B cell (primary cell): ENCODE data around the gene HEPACAM. TPM values are rescaled to one million over a fixed set of nuclear protein-coding genes. Genes with fewer than 3 reads are reported as not detected.

ENCODE experiments used
- ATAC-seq: fragments of 200-7000 bp; cut with Tn5 transposase; one replicate; pipeline ENCODE4 v1.10.0; 2021; ENCODE audit warnings: low read depth, mild to moderate bottlenecking, moderate number of reproducible peaks, moderate library complexity
- CTCF ChIA-PET: fragments of 350-600 bp; sonication (Branson Sonifier 250); formaldehyde crosslinking; loops from one replicate; lab custom pipeline; 2021; ENCODE audit warnings: antibody characterized with exemption, inconsistent platforms; lab: Charles Lee
- POLR2A ChIA-PET: fragments of 350-600 bp; sonication (Branson Sonifier 250); formaldehyde crosslinking; loops from one replicate; lab custom pipeline; 2021; ENCODE audit warnings: antibody characterized with exemption; lab: Charles Lee
- DNase-seq: peaks from one replicate; pipeline ENCODE4 v3.0.0; 2013
- H2AFZ ChIP-seq: 2 replicates; pipeline ENCODE4 v1.6.1; 2012; ENCODE audit warnings: mild to moderate bottlenecking, low read depth, low read length; ENCODE audit not compliant: insufficient read depth, poor library complexity, severe bottlenecking
- H3K27ac ChIP-seq, 2 donors: 1 replicate in 1 of 2; 2 replicates in 1 of 2; pipeline ENCODE4 v1.5.1; 2012 to 2013; ENCODE audit warnings: low read length in 2 of 2, mild to moderate bottlenecking in 2 of 2, moderate library complexity in 1 of 2
- H3K27me3 ChIP-seq, 4 experiments: fragments of 200-600 bp in 1 of 4; sonication (generic) in 1 of 4; replicated peaks in 1 of 4; 1 replicate in 2 of 4; 2 replicates in 2 of 4; pipeline versions ENCODE4 v1.6.1 to v1.7.0; 2013 to 2016; ENCODE audit warnings: low read length in 3 of 4, mild to moderate bottlenecking in 2 of 4, mixed read lengths in 1 of 4, moderate library complexity in 1 of 4; ENCODE audit not compliant: insufficient read depth in 4 of 4, control insufficient read depth in 3 of 4; ENCODE audit errors: control extremely low read depth in 1 of 4
- H3K36me3 ChIP-seq, 2 experiments: replicated peaks in 1 of 2; 1 replicate in 1 of 2; 2 replicates in 1 of 2; pipeline versions ENCODE4 v1.6.1 to v1.7.1; 2013; ENCODE audit warnings: low read length in 1 of 2; ENCODE audit not compliant: insufficient read depth in 2 of 2, control insufficient read depth in 1 of 2; ENCODE audit errors: control extremely low read depth in 1 of 2, extremely low read depth in 1 of 2
- H3K4me1 ChIP-seq, 2 donors: fragments of 200-600 bp in 1 of 2; sonication (generic) in 1 of 2; 1 replicate in 1 of 2; 2 replicates in 1 of 2; pipeline versions ENCODE4 v1.5.1 to v1.6.1; 2013 to 2017; ENCODE audit warnings: low read length in 2 of 2; ENCODE audit not compliant: control insufficient read depth in 2 of 2, insufficient read depth in 2 of 2
- H3K4me2 ChIP-seq: replicated peaks from 2 replicates; pipeline ENCODE3; 2012; ENCODE audit warnings: mild to moderate bottlenecking, low read depth, low read length; ENCODE audit not compliant: poor library complexity, severe bottlenecking
- H3K4me3 ChIP-seq, 5 experiments: fragments of 200-600 bp in 1 of 5; sonication (generic) in 1 of 5; 1 replicate in 3 of 5; 2 replicates in 2 of 5; pipeline versions ENCODE4 v1.5.1 to v1.7.0; 2011 to 2016; ENCODE audit warnings: low read length in 4 of 5, mild to moderate bottlenecking in 4 of 5, low read depth in 2 of 5, control low read depth in 1 of 5, moderate library complexity in 1 of 5; ENCODE audit not compliant: insufficient read depth in 1 of 5; ENCODE audit errors: control extremely low read depth in 1 of 5, extremely low read depth in 1 of 5
- H3K79me2 ChIP-seq: fragments of 200-600 bp; sonication (generic); one replicate; pipeline ENCODE4 v1.6.0; 2016; ENCODE audit warnings: low read length; ENCODE audit not compliant: control insufficient read depth, insufficient read depth
- H3K9ac ChIP-seq: fragments of 200-600 bp; sonication (generic); 2 replicates; pipeline ENCODE4 v1.6.1; 2017; ENCODE audit warnings: mild to moderate bottlenecking, low read length, moderate library complexity
- H3K9me3 ChIP-seq, 3 donors: one replicate each; pipeline versions ENCODE4 v1.6.1 to v1.7.1; 2013; ENCODE audit warnings: low read length in 2 of 3; ENCODE audit not compliant: control insufficient read depth in 2 of 3, insufficient read depth in 1 of 3; ENCODE audit errors: control extremely low read depth in 1 of 3
- H4K20me1 ChIP-seq: 2 replicates; pipeline ENCODE4 v1.6.0; 2012; ENCODE audit warnings: mild to moderate bottlenecking, low read length; ENCODE audit not compliant: insufficient read depth, control insufficient read depth, poor library complexity, severe bottlenecking
- H3K27ac Mint-ChIP-seq: one replicate; pipeline ENCODE4 v1.8.0; 2021; ENCODE audit warnings: mixed read lengths
- H3K27me3 Mint-ChIP-seq: one replicate; pipeline ENCODE4 v1.8.0; 2021; ENCODE audit warnings: mixed read lengths
- H3K4me1 Mint-ChIP-seq: one replicate; pipeline ENCODE4 v1.8.0; 2021; ENCODE audit warnings: mixed read lengths
- H3K4me3 Mint-ChIP-seq: one replicate; pipeline ENCODE4 v1.8.0; 2021; ENCODE audit warnings: mixed read lengths
- H3K9me3 Mint-ChIP-seq: one replicate; pipeline ENCODE4 v1.8.0; 2022; ENCODE audit warnings: mixed read lengths; ENCODE audit not compliant: insufficient read depth
- CTCF ChIP-seq: fragments of 200-600 bp; IDR thresholded peaks from one replicate; pipeline ENCODE4 v1.8.0; 2022; ENCODE audit warnings: antibody characterized with exemption, mild to moderate bottlenecking
- EZH2 ChIP-seq: IDR thresholded peaks from 2 replicates; pipeline ENCODE4 v1.6.1; 2012; ENCODE audit warnings: borderline replicate concordance, low read depth, mild to moderate bottlenecking, moderate library complexity, low read length; ENCODE audit not compliant: insufficient read depth, poor library complexity, severe bottlenecking
- WGBS: methylation state at CpG from one replicate; pipeline ENCODE4 v1.1.5; 2013; ENCODE audit warnings: missing lambda C conversion rate; ENCODE audit not compliant: insufficient coverage; 5-methylcytosine and 5-hydroxymethylcytosine counted together
- intact Hi-C: fragments of 100-400 bp; cut with micrococcal nuclease; formaldehyde crosslinking; loops from one replicate; pipeline ENCODE4 v1.10.0; 2022
- polyA plus RNA-seq: library from polyadenylated mRNA; depleted of rRNA; stranded (reverse); fragments of >200 nt; gene quantifications from 2 replicates; pipeline ENCODE4 v1.2.3, GENCODE V29; 2012
- total RNA-seq, 2 donors: library from RNA; stranded (reverse); fragments of 120-200 nt in 1 of 2; gene quantifications; 1 replicate in 1 of 2; 2 replicates in 1 of 2; pipeline versions ENCODE4 v1.2.3 to v1.2.4, GENCODE V29; 2013 to 2022

HEPACAM gene
- total and polyA plus RNA-seq, 2 donors (not counting 1 experiment from before 2014, with no cell fraction given) = not detected

DNA sequence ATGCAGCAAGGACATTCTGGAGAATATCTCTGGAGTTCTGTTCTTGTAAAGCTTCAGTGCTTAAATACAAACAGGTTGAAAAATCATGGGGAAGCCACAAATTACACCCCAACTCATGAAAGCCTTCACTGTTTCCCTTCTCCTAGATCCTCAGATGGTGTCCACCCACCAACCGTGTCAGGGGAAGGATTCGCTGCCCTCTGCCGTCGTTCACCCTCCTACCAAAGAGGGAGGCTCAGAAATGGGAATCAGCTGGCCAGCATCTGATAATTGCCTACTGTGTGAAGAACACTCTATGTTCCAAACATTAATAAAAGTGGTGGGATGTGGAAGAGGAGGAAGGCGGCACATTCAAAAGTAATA lies 7.4 kb upstream of the HEPACAM start:
- no peak overlapping the region for H3K9ac ChIP-seq
- H3K9me3 Mint-ChIP-seq = no peaks in the 10 kb centered on the region
- H3K27me3 ChIP-seq = peaks cover 0 to 11% (median 9%) of the 10 kb centered on the region in 4 experiments
- no peak overlapping the region for H3K27ac Mint-ChIP-seq
- H4K20me1 ChIP-seq = no peaks in the 10 kb centered on the region
- no peak for DNase-seq
- ATAC-seq = no peak
- H3K9me3 ChIP-seq = peaks cover 0 to 6% (median 4%) of the 10 kb centered on the region in 3 donors
- H2AFZ ChIP-seq = no peak overlapping the region
- POLR2A ChIA-PET = no interaction called here
- H3K4me3 ChIP-seq = no peak overlapping the region
- H3K27me3 Mint-ChIP-seq = peaks cover 27% of the 10 kb centered on the region
- no peak overlapping the region for H3K4me3 Mint-ChIP-seq
- no peaks in the 10 kb centered on the region for H3K4me1 ChIP-seq
- CTCF ChIA-PET = interaction anchor here (0.7 to 1.2 kb wide), 2 partner anchors 176 to 199 kb away, joined by 3 read pairs; no protein-coding TSS in a partner anchor
- H3K4me2 ChIP-seq = no peak overlapping the region
- H3K4me1 Mint-ChIP-seq = no peaks in the 10 kb centered on the region
- no peaks in the 10 kb centered on the region for H3K79me2 ChIP-seq
- H3K27ac ChIP-seq = no peak overlapping the region
- intact Hi-C loops = no loop called here
- no peak for TF ChIP-seq CTCF
- no peak for TF ChIP-seq EZH2
- H3K36me3 ChIP-seq = no peaks in the 10 kb centered on the region
- WGBS = 60% methylated on average over 1 of the region's 5 CpGs

- intact Hi-C loops = no loop called here
- 94% methylated on average over 2 of the region's 6 CpGs for WGBS
Observed at GRCh38 chr11:124942466-124943253, 6.8 kb upstream of the HEPACAM start.

More at GRCh38 chr11:124942466-124943253, 6.8 kb upstream of the HEPACAM start:
- no peak overlapping the region for H3K9ac ChIP-seq
- H3K4me3 ChIP-seq = no peak overlapping the region
- H4K20me1 ChIP-seq = no peaks in the 10 kb centered on the region
- DNase-seq (no peak), ATAC-seq (no peak)
- Mint-ChIP-seq H3K9me3 (no peaks in the 10 kb centered on the region), H3K27me3 (peaks cover 27% of the 10 kb centered on the region), H3K4me3 (no peak overlapping the region), H3K4me1 (no peaks in the 10 kb centered on the region), H3K27ac (no peak overlapping the region)
- H3K4me1 ChIP-seq = no peaks in the 10 kb centered on the region
- no peak overlapping the region for H2AFZ ChIP-seq
- H3K9me3 ChIP-seq = peaks cover 0 to 6% (median 4%) of the 10 kb centered on the region in 3 donors
- peaks cover 0 to 14% (median 9%) of the 10 kb centered on the region in 4 experiments for H3K27me3 ChIP-seq
- CTCF ChIA-PET = interaction anchor here (0.7 kb wide), 1 partner anchor 176 kb away, joined by 3 read pairs; no protein-coding TSS in a partner anchor
- no peaks in the 10 kb centered on the region for H3K36me3 ChIP-seq
- no peak for TF ChIP-seq EZH2
- TF ChIP-seq CTCF = no peak
- no peak overlapping the region for H3K27ac ChIP-seq
- POLR2A ChIA-PET = no interaction called here
- no peaks in the 10 kb centered on the region for H3K79me2 ChIP-seq
- no peak overlapping the region for H3K4me2 ChIP-seq
